A549 treated with CORT108297 at 1 μM for 4 hours (cell line): ENCODE results near the gene FERMT1. TPM values are rescaled to one million over a fixed set of nuclear protein-coding genes. Genes with fewer than 3 reads are reported as not detected.

Experiments
- total RNA-seq: library from RNA; stranded (reverse); fragments of 200-300 nt; extraction: Qiagen RNA extraction; gene quantifications from 5 replicates; pipeline ENCODE4 v1.2.3, GENCODE V29; 2022

FERMT1 gene, protein sequence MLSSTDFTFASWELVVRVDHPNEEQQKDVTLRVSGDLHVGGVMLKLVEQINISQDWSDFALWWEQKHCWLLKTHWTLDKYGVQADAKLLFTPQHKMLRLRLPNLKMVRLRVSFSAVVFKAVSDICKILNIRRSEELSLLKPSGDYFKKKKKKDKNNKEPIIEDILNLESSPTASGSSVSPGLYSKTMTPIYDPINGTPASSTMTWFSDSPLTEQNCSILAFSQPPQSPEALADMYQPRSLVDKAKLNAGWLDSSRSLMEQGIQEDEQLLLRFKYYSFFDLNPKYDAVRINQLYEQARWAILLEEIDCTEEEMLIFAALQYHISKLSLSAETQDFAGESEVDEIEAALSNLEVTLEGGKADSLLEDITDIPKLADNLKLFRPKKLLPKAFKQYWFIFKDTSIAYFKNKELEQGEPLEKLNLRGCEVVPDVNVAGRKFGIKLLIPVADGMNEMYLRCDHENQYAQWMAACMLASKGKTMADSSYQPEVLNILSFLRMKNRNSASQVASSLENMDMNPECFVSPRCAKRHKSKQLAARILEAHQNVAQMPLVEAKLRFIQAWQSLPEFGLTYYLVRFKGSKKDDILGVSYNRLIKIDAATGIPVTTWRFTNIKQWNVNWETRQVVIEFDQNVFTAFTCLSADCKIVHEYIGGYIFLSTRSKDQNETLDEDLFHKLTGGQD
- total RNA-seq = 15.4 to 17.4 TPM (median 16.2 TPM) in 5 replicates

DNA sequence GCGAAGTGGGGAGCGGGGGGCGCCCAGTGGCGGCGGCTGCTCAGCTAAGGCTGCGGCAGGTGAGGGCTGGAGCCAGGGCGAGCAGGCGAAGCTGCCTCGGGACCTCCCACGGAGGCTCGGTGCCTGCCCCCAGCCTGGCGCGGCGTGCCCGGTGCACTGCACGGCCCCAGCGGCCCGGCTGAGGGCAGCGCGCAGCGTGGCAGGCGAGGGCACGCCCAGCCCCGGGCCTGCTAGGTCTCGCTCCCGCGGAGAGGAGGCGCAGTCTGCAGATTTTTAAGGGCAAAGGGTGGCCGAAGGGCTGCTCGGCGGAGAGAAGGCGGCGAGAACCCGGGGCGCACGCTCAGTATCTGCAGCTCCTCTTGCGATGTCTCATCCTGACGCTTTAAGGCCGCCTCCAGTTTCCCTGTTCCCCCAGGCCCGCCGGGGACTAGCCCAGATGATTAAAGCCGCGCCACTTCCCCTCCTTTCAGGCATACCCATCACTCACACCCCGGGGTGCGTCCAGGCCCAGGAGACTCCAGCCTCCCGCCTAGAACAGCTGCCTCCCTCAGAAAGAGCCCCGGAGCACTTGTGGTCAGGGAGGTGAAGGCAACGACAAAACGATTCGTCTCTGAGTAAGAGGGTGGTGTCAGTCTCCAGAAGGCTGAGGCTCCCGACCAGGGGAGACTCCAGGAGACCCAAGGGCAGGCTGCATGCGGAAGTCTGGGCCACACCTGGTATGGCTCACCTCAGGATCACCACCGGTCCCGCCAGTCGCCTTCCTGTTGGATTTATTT is at the start of gene FERMT1:
Gene FERMT1, minus strand, starts transcription at position 158 of the 776 bp plus-strand sequence. CDS start 3,476 bp downstream, outside the sequence.

GRCh38 chr20:6053776-6054688 is 68.8 kb downstream of the FERMT1 start, which contains the start of gene LRRN4:
TSS of gene LRRN4 (minus strand) at chr20:6054060. CDS start at chr20:6052799, 1,261 bp downstream.

Other genes starting within 250 kb of the FERMT1 start
- gene CHGB, start 211.5 kb downstream of the FERMT1 start, total RNA-seq = 2.3 to 3.2 TPM (median 3.0 TPM) in 5 replicates
- 33.8 to 42.4 TPM (median 35.6 TPM) in 5 replicates for gene TRMT6, start 172.5 kb downstream of the FERMT1 start, total RNA-seq
- gene MCM8, start 172.4 kb downstream of the FERMT1 start, total RNA-seq = 18.2 to 24.0 TPM (median 21.4 TPM) in 5 replicates
- gene CRLS1, start 116.9 kb downstream of the FERMT1 start, total RNA-seq = 49.9 to 78.9 TPM (median 70.8 TPM) in 5 replicates
- gene LRRN4, start 69.0 kb downstream of the FERMT1 start, total RNA-seq = 0.05 TPM in 1 of 5 replicates, not detected in the others